HepG2 (cell line): ENCODE data around the gene SNX13. TPM values are rescaled to one million over a fixed set of nuclear protein-coding genes. Genes with fewer than 3 reads are reported as not detected.
A peak's percentile ranks its signal among the peaks of the same experiment; 100 is the strongest.

Experiments
- ATAC-seq: fragments of 200-7000 bp; cut with Tn5 transposase; 3 replicates; pipeline ENCODE4 v1.9.1; 2020; ENCODE audit warnings: mild to moderate bottlenecking, moderate library complexity
- Bru-seq: library from RNA; stranded (reverse); fragments of 400-500 nt; gene quantifications from one replicate; lab custom pipeline; 2021; lab: Mats Ljungman, UMichigan
- BruChase-seq, 2 experiments: library from RNA; stranded (reverse); fragments of 400-500 nt; gene quantifications; one replicate each; lab custom pipeline; 2021; lab: Mats Ljungman, UMichigan
- BruUV-seq: library from RNA; stranded (reverse); fragments of 400-500 nt; replicated peaks from 2 replicates; lab custom pipeline; 2021; lab: Mats Ljungman, UMichigan
- CTCF ChIA-PET: fragments of 300-600 bp; formaldehyde crosslinking; extraction: SDS; loops from one replicate; lab custom pipeline; 2021; ENCODE audit warnings: low total read pairs, inconsistent platforms, low intra/inter-chr PET ratio; lab: Yijun Ruan, JAX
- POLR2A ChIA-PET: fragments of 350-600 bp; sonication (Branson Sonifier 250); formaldehyde crosslinking; loops from one replicate; lab custom pipeline; 2020; ENCODE audit warnings: antibody characterized with exemption, inconsistent platforms; lab: Yijun Ruan, JAX
- DNase-seq: peaks from one replicate; pipeline ENCODE4 v3.0.0-alpha.2; 2015; ENCODE audit warnings: low spot score
- FAIRE-seq: peaks from 3 replicates; lab custom pipeline; 2011; peaks lifted over from hg19 to GRCh38; lab: Jason Lieb, UNC
- H2AFZ ChIP-seq: one replicate; pipeline ENCODE4 v1.6.1; 2011; ENCODE audit warnings: low read length, inconsistent platforms
- H3K27ac ChIP-seq: fragments of 300-600 bp; 3 replicates; pipeline ENCODE4 v1.8.0; 2011; ENCODE audit warnings: mixed run types, mild to moderate bottlenecking, mixed read lengths, low read length, inconsistent platforms; ENCODE audit not compliant: insufficient read depth; ENCODE audit errors: extremely low read length
- H3K27me3 ChIP-seq, 2 experiments: fragments of 200-600 bp in 1 of 2; 2 replicates in 1 of 2; 3 replicates in 1 of 2; pipeline versions ENCODE4 v1.6.0 to v1.8.0; 2011; ENCODE audit warnings: low read length in 2 of 2, mild to moderate bottlenecking in 2 of 2, moderate library complexity in 2 of 2, inconsistent platforms in 1 of 2; ENCODE audit not compliant: insufficient read depth in 2 of 2, control insufficient read depth in 1 of 2
- H3K36me3 ChIP-seq, 2 experiments: fragments of 200-600 bp in 1 of 2; replicated peaks in 1 of 2; 2 replicates in 1 of 2; 3 replicates in 1 of 2; pipeline versions ENCODE4 v1.5.1 to v1.8.0; 2011; ENCODE audit warnings: low read length in 2 of 2, inconsistent platforms in 1 of 2; ENCODE audit not compliant: insufficient read depth in 2 of 2, control insufficient read depth in 1 of 2
- H3K4me1 ChIP-seq: 2 replicates; pipeline ENCODE4 v1.5.1; 2012; ENCODE audit warnings: low read length, inconsistent platforms; ENCODE audit not compliant: insufficient read depth
- H3K4me2 ChIP-seq: 2 replicates; pipeline ENCODE4 v1.6.0; 2011; ENCODE audit warnings: low read depth, low read length, inconsistent platforms
- H3K4me3 ChIP-seq, 3 experiments: fragments of 200-600 bp in 1 of 3; sonication (generic), shearing (Covaris generic) in 1 of 3; replicated peaks in 1 of 3; 2 replicates each; pipeline ENCODE4 v1.5.1; 2011 to 2016; ENCODE audit warnings: low read length in 3 of 3, inconsistent platforms in 2 of 3, low read depth in 2 of 3, mild to moderate bottlenecking in 2 of 3, control low read depth in 1 of 3, mixed read lengths in 1 of 3; ENCODE audit not compliant: insufficient read depth in 1 of 3
- H3K79me2 ChIP-seq: one replicate; pipeline ENCODE4 v1.6.1; 2011; ENCODE audit warnings: low read length, inconsistent platforms; ENCODE audit not compliant: insufficient read depth
- H3K9ac ChIP-seq: 2 replicates; pipeline ENCODE4 v1.6.0; 2011; ENCODE audit warnings: mild to moderate bottlenecking, low read depth, low read length, inconsistent platforms; ENCODE audit not compliant: insufficient read depth
- H3K9me3 ChIP-seq: 2 replicates; pipeline ENCODE4 v1.5.1; 2012; ENCODE audit warnings: mild to moderate bottlenecking, low read length
- H4K20me1 ChIP-seq: 2 replicates; pipeline ENCODE4 v1.6.0; 2011; ENCODE audit warnings: inconsistent platforms, mild to moderate bottlenecking, low read length, moderate library complexity; ENCODE audit not compliant: insufficient read depth
- BORCS8-MEF2B ChIP-seq: sonication (generic); formaldehyde crosslinking; IDR thresholded peaks from 2 replicates; pipeline ENCODE4 v1.8.0; 2022; ENCODE audit warnings: mild to moderate bottlenecking, missing genetic modification reagents
- HDAC1 ChIP-seq: sonication (generic); formaldehyde crosslinking; IDR thresholded peaks from 2 replicates; pipeline ENCODE4 v1.5.1; 2020; ENCODE audit warnings: mild to moderate bottlenecking, missing genetic modification reagents
- MED13 ChIP-seq: sonication (generic); formaldehyde crosslinking; IDR thresholded peaks from 2 replicates; pipeline ENCODE4 v1.5.0; 2020; ENCODE audit warnings: missing genetic modification reagents
- NFYB ChIP-seq: sonication (generic); formaldehyde crosslinking; IDR thresholded peaks from 2 replicates; pipeline ENCODE4 v1.4.0; 2020; ENCODE audit warnings: missing genetic modification reagents
- PHF5A ChIP-seq: IDR thresholded peaks from one replicate; pipeline ENCODE4 v1.6.1; 2018; ENCODE audit warnings: low read depth, missing genetic modification reagents; ENCODE audit not compliant: unreplicated experiment
- RFX5 ChIP-seq: IDR thresholded peaks from 2 replicates; pipeline ENCODE4 v1.6.1; 2011; ENCODE audit warnings: low read depth, low read length, improper control_type of control experiment
- TBL1XR1 ChIP-seq: fragments of 150-350 bp; IDR thresholded peaks from 2 replicates; pipeline ENCODE4 v1.6.1; 2014; ENCODE audit warnings: borderline replicate concordance, low read length; ENCODE audit not compliant: partially characterized antibody
- ZNF326 ChIP-seq: sonication (generic); formaldehyde crosslinking; IDR thresholded peaks from 2 replicates; pipeline ENCODE4 v1.4.0; 2020; ENCODE audit warnings: missing genetic modification reagents, borderline replicate concordance
- ZNF674 ChIP-seq: sonication (generic); formaldehyde crosslinking; IDR thresholded peaks from 2 replicates; pipeline ENCODE4 v1.5.0; 2020; ENCODE audit warnings: low read depth, mild to moderate bottlenecking, missing genetic modification reagents
- WGBS: methylation state at CpG from one replicate; pipeline ENCODE4 v1.1.6; 2017; ENCODE audit warnings: low lambda C conversion rate; 5-methylcytosine and 5-hydroxymethylcytosine counted together
- in situ Hi-C: cut with HindIII; loops from 2 replicates; pipeline ENCODE4 v1.10.0; 2017; ENCODE audit warnings: low pct_unique_long_range_greater_than_20kb; ENCODE audit not compliant: extremely low pct_ligation_motif_present
- intact Hi-C: fragments of 100-400 bp; cut with micrococcal nuclease; formaldehyde crosslinking; loops from one replicate; pipeline ENCODE4 v1.10.0; 2022; ENCODE audit not compliant: unreplicated experiment
- long read RNA-seq, 2 experiments: library from RNA in 1 of 2; library from polyadenylated mRNA in 1 of 2; stranded (forward) in 1 of 2; unstranded in 1 of 2; transcript quantifications; one replicate each; pipeline ENCODE4 v2.0.0, GENCODE V29; 2019 to 2022
- polyA minus RNA-seq, 3 experiments: library from RNA; depleted of rRNA, polyadenylated mRNA; stranded (reverse); fragments of >200 nt; gene quantifications; 2 replicates each; pipeline ENCODE4 v1.2.3, GENCODE V29; 2011; ENCODE audit warnings: low replicate concordance in 1 of 3
- polyA plus RNA-seq, 8 experiments: library from polyadenylated mRNA; depleted of rRNA in 3 of 8; stranded (reverse) in 7 of 8; unstranded in 1 of 8; fragments of >200 nt; fragmentation: Illumina TruSeq in 4 of 8; extraction: Trizol in 4 of 8; gene quantifications; 2 replicates each; pipeline versions ENCODE4 v1.2.1 to v1.2.3, GENCODE V29; 2011 to 2016; ENCODE audit warnings: low read depth in 4 of 8, missing spikeins in 1 of 8, mixed read lengths in 1 of 8; ENCODE audit not compliant: insufficient read depth in 1 of 8
- total RNA-seq, 5 experiments: library from RNA; depleted of rRNA; stranded (reverse); fragments of >200 nt; fragmentation: Illumina TruSeq; extraction: Trizol; gene quantifications; 2 replicates each; pipeline ENCODE4 v1.2.3, GENCODE V29; 2016; ENCODE audit warnings: low read depth in 1 of 5
- TF ChIP-seq, protein P1 (sequence below): sonication (generic); formaldehyde crosslinking; conservative IDR thresholded peaks from 2 replicates; pipeline ENCODE4 v1.5.0; 2020; ENCODE audit warnings: missing genetic modification reagents
- TF ChIP-seq, protein P2 (sequence below): sonication (generic); formaldehyde crosslinking; IDR thresholded peaks from 2 replicates; pipeline ENCODE4 v1.4.0; 2020; ENCODE audit warnings: mild to moderate bottlenecking, missing genetic modification reagents, borderline replicate concordance

The SNX13 gene, protein sequence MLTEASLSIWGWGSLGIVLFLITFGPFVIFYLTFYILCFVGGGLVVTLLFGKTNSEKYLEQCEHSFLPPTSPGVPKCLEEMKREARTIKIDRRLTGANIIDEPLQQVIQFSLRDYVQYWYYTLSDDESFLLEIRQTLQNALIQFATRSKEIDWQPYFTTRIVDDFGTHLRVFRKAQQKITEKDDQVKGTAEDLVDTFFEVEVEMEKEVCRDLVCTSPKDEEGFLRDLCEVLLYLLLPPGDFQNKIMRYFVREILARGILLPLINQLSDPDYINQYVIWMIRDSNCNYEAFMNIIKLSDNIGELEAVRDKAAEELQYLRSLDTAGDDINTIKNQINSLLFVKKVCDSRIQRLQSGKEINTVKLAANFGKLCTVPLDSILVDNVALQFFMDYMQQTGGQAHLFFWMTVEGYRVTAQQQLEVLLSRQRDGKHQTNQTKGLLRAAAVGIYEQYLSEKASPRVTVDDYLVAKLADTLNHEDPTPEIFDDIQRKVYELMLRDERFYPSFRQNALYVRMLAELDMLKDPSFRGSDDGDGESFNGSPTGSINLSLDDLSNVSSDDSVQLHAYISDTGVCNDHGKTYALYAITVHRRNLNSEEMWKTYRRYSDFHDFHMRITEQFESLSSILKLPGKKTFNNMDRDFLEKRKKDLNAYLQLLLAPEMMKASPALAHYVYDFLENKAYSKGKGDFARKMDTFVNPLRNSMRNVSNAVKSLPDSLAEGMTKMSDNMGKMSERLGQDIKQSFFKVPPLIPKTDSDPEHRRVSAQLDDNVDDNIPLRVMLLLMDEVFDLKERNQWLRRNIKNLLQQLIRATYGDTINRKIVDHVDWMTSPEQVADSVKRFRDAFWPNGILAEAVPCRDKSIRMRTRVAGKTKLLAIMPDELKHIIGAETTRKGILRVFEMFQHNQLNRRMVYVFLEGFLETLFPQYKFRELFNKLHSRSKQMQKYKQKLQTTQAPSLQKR
- 32.3 and 35.7 TPM in 2 replicates for total RNA-seq (2016; rRNA removed; fragmentation: Illumina TruSeq; extraction: Trizol)
- total RNA-seq (2016; cell fraction: cytosol; rRNA removed; fragmentation: Illumina TruSeq; extraction: Trizol; ENCODE audit: low read depth): 46.8 and 53.2 TPM in 2 replicates
- total RNA-seq (2016; cell fraction: insoluble cytoplasmic fraction; rRNA removed; fragmentation: Illumina TruSeq; extraction: Trizol): 32.8 and 35.2 TPM in 2 replicates
- 27.8 and 28.4 TPM in 2 replicates for total RNA-seq (2016; cell fraction: membrane; rRNA removed; fragmentation: Illumina TruSeq; extraction: Trizol)
- 49.7 and 53.6 TPM in 2 replicates for total RNA-seq (2016; cell fraction: nucleus; rRNA removed; fragmentation: Illumina TruSeq; extraction: Trizol)
- polyA plus RNA-seq (2011; rRNA removed): 12.6 and 14.3 TPM in 2 replicates
- 5.2 and 8.2 TPM in 2 replicates for polyA plus RNA-seq (2011; cell fraction: cytosol; rRNA removed)
- polyA plus RNA-seq (2011; cell fraction: nucleus; rRNA removed): 17.1 and 19.6 TPM in 2 replicates
- polyA plus RNA-seq (2012): 11.0 and 14.3 TPM in 2 replicates
- polyA plus RNA-seq (2016; cell fraction: cytosol; fragmentation: Illumina TruSeq; extraction: Trizol; ENCODE audit: low read depth): 2.2 and 2.3 TPM in 2 replicates
- 19.9 and 22.4 TPM in 2 replicates for polyA plus RNA-seq (2016; cell fraction: insoluble cytoplasmic fraction; fragmentation: Illumina TruSeq; extraction: Trizol; ENCODE audit: low read depth)
- 8.0 and 8.6 TPM in 2 replicates for polyA plus RNA-seq (2016; cell fraction: membrane; fragmentation: Illumina TruSeq; extraction: Trizol; ENCODE audit: low read depth)
- polyA plus RNA-seq (2016; cell fraction: nucleus; fragmentation: Illumina TruSeq; extraction: Trizol; ENCODE audit: insufficient read depth, low read depth): 20.3 and 23.3 TPM in 2 replicates
- polyA minus RNA-seq (2011; rRNA and poly(A)+ RNA removed; ENCODE audit: low replicate concordance): 11.9 and 12.5 TPM in 2 replicates
- 17.1 TPM in 2 replicates for polyA minus RNA-seq (2011; cell fraction: cytosol; rRNA and poly(A)+ RNA removed)
- polyA minus RNA-seq (2011; cell fraction: nucleus; rRNA and poly(A)+ RNA removed): 126 and 139 TPM in 2 replicates
- Bru-seq, nascent RNA: percentile 85 among the genes with signal in this experiment
- percentile 72 among the genes with signal in this experiment for BruChase-seq, experiment 1, labeled RNA remaining after a 6-hour chase
- BruChase-seq, experiment 2, labeled RNA remaining after a 2-hour chase: percentile 82 among the genes with signal in this experiment
- long read RNA-seq, experiment 1, full-length matches to known transcripts: 8 of 12 reads
- long read RNA-seq, experiment 1, partial matches to known transcripts: 2 of 12 reads
- long read RNA-seq, experiment 1, other reads (novel, unspliced or antisense): 2 of 12 reads
- long read RNA-seq, experiment 2, partial matches to known transcripts: 7 of 11 reads
- long read RNA-seq, experiment 2, other reads (novel, unspliced or antisense): 4 of 11 reads

DNA sequence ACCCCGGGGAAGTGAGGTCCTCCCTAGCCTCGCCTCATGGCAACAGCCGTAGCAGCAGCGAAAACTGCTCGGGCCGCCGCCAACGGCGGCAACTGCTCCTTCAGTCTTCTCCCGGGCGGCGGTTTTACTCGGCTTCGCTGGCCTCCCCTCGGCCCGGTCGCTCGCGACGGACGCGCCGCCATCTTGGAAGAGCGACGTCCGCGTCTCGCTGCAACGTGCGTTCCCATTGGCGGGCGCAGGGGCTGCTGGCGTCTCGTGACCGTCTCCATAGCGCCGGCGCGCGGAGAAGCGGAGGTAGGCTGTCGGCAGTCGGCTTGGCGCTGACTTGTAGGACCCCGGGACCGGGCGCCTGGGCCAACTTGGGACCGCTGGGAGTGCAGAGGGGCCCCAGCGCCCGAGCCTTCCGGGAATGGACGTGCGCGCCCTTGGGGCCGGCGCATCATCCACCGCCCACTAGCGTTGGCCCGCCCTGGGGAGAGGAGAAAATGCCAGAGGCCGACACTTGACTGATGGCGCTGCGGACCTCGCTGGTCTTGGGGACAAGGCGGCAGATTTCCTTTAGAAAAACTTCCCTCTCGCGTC, at the start of gene SNX13:
Gene SNX13, minus strand, starts transcription at position 193 of the 582 bp plus-strand sequence. CDS start 199 bp downstream, outside the sequence.
- H3K4me1 ChIP-seq: peaks cover 38% of the 10 kb centered on the region
- POLR2A ChIA-PET: no interaction called here
- ATAC-seq (peak; percentile 97), FAIRE-seq (no peak), DNase-seq (peak; percentile 87)
- peak within 1 kb of the TSS; percentile 88 for H2AFZ ChIP-seq
- peak within 1 kb of the TSS; percentile 92 for H3K9ac ChIP-seq
- 10% methylated on average over 2 of the region's 66 CpGs for WGBS
- intact Hi-C loops: loop anchor here (10.0 kb wide), 1 partner anchor 136 kb away; no protein-coding TSS in a partner anchor
- no TSS peak for BruUV-seq
- no peaks in the 10 kb centered on the region for H3K9me3 ChIP-seq
- H3K4me3 ChIP-seq: peak within 1 kb of the TSS; percentile 64 to 97 (median 86)
- in situ Hi-C loops: no loop called here
- CTCF ChIA-PET: no interaction called here
- no peaks in the 10 kb centered on the region for H3K36me3 ChIP-seq
- H3K27me3 ChIP-seq: no peaks in the 10 kb centered on the region; a peak in 1 of 5 replicates
- H4K20me1 ChIP-seq: peaks cover 4% of the 10 kb centered on the region
- peaks cover 45% of the 10 kb centered on the region for H3K79me2 ChIP-seq
- H3K27ac ChIP-seq: peak within 1 kb of the TSS; percentile 92
- H3K4me2 ChIP-seq: peak within 1 kb of the TSS; percentile 74
- TF ChIP-seq ZNF674: no peak
- TF ChIP-seq BORCS8-MEF2B (CRISPR knock-in tag): 0 out of 2 replicates have a peak, but pooled peaks have one; percentile 27
- TF ChIP-seq MED13: peak; percentile 19; the same call in 1 of the 2 replicates
- TF ChIP-seq PHF5A: no peak
- no peak for TF ChIP-seq ZNF326 (CRISPR knock-in tag)
- TF ChIP-seq, protein P1, sequence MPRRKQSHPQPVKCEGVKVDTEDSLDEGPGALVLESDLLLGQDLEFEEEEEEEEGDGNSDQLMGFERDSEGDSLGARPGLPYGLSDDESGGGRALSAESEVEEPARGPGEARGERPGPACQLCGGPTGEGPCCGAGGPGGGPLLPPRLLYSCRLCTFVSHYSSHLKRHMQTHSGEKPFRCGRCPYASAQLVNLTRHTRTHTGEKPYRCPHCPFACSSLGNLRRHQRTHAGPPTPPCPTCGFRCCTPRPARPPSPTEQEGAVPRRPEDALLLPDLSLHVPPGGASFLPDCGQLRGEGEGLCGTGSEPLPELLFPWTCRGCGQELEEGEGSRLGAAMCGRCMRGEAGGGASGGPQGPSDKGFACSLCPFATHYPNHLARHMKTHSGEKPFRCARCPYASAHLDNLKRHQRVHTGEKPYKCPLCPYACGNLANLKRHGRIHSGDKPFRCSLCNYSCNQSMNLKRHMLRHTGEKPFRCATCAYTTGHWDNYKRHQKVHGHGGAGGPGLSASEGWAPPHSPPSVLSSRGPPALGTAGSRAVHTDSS (CRISPR knock-in tag): no peak
- no peak for TF ChIP-seq RFX5
- TF ChIP-seq TBL1XR1: no peak
- TF ChIP-seq, protein P2, sequence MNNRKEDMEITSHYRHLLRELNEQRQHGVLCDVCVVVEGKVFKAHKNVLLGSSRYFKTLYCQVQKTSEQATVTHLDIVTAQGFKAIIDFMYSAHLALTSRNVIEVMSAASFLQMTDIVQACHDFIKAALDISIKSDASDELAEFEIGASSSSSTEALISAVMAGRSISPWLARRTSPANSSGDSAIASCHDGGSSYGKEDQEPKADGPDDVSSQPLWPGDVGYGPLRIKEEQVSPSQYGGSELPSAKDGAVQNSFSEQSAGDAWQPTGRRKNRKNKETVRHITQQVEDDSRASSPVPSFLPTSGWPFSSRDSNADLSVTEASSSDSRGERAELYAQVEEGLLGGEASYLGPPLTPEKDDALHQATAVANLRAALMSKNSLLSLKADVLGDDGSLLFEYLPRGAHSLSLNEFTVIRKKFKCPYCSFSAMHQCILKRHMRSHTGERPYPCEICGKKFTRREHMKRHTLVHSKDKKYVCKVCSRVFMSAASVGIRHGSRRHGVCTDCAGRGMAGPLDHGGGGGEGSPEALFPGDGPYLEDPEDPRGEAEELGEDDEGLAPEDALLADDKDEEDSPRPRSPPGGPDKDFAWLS (CRISPR knock-in tag): no peak
- peak; percentile 86 for TF ChIP-seq NFYB (CRISPR knock-in tag)
- TF ChIP-seq HDAC1 (CRISPR knock-in tag): peak; percentile 72
